ENCODE measurements around the gene MEX3C. TPM values are rescaled to one million over a fixed set of nuclear protein-coding genes. Genes with fewer than 3 reads are reported as not detected.

Gene MEX3C
- total RNA-seq, 2 donors from 2014 or later = 16.5 to 16.6 TPM

DNA sequence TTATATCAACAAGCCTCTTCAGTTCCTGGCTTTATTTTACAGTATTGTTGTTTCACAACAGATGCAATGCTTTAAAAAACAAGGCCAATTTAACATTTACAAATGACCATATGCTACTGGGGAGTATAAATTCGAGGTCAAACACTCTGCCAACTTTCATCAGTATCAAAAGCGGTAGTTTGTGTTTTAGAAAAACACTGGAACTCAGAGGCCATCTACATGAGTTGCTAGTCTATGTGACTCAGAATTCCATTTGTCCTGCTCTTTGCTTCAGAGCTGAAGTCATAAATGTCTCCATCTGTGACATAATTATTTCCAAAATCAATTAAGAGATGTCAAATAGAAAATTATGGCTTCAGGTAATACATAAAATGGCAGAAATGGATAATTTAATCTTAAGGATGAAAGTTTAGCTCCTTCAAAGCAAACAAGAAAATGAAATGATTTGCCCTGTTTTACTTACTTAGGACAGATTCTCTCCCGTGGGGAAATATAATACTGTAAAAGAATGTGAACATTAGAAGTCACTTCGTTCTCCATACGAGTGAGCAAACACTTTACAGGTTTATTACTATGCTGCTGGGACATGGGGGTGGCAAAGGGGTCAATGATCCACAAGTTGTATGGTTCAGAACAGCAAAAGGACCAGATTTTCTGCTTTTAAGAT, 3.7 kb downstream of the MEX3C start:
- ATAC-seq = no peak
- H3K27ac ChIP-seq = peak overlapping the region in 3 of 4 donors; percentile 35 to 98 (median 95)
- 9 to 19% methylated on average over 5 of the region's 5 CpGs for WGBS, 2 donors

DNA sequence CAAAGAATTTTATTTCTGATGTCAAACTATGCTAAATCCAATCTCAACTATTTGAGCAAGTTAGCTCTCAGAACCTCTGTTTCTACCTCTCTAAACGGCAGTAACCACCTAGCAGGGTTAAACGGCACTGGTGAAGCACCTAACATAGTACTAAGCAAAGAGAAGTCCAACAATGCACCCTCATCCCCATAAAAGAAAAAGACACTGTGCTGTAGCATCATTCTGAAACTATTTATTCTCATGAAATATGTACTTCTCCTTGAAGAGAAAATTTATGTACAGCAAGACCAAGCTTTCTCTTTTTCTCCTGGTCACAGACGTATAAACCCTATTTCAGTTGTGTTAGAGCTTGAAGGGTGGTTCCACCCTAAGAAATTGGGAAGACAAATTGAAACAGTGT, 4.8 kb downstream of the MEX3C start:
- H3K4me1 ChIP-seq = peaks cover 51% of the 10 kb centered on the region
- H3K36me3 ChIP-seq (replicated peaks in 1 of 2; ENCODE audit: insufficient read depth in 1 of 2, low read depth in 2 of 2) = no peaks in the 10 kb centered on the region
- no peak for DNase-seq
- H3K27me3 ChIP-seq = no peaks in the 10 kb centered on the region
- H3K27ac ChIP-seq = peak overlapping the region in 1 of 4 donors; percentile 29
- TF ChIP-seq, protein P1, sequence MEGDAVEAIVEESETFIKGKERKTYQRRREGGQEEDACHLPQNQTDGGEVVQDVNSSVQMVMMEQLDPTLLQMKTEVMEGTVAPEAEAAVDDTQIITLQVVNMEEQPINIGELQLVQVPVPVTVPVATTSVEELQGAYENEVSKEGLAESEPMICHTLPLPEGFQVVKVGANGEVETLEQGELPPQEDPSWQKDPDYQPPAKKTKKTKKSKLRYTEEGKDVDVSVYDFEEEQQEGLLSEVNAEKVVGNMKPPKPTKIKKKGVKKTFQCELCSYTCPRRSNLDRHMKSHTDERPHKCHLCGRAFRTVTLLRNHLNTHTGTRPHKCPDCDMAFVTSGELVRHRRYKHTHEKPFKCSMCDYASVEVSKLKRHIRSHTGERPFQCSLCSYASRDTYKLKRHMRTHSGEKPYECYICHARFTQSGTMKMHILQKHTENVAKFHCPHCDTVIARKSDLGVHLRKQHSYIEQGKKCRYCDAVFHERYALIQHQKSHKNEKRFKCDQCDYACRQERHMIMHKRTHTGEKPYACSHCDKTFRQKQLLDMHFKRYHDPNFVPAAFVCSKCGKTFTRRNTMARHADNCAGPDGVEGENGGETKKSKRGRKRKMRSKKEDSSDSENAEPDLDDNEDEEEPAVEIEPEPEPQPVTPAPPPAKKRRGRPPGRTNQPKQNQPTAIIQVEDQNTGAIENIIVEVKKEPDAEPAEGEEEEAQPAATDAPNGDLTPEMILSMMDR (IDR thresholded peaks at IDR 0.05) = no peak
- no peak for TF ChIP-seq POLR2A (IDR thresholded peaks at IDR 0.05)
- WGBS, 2 donors = 61 to 70% methylated on average over 3 of the region's 3 CpGs
- no peak for ATAC-seq
- H3K9me3 ChIP-seq = no peaks in the 10 kb centered on the region
- H3K4me3 ChIP-seq = no peak overlapping the region
- intact Hi-C loops (cut with DNase I) = no loop called here

More for the DNA sequence above, 3.7 kb downstream of the MEX3C start:
- intact Hi-C loops (cut with DNase I) = no loop called here
- H3K27me3 ChIP-seq = no peaks in the 10 kb centered on the region
- no peak for DNase-seq
- H3K36me3 ChIP-seq (replicated peaks in 1 of 2; ENCODE audit: insufficient read depth in 1 of 2, low read depth in 2 of 2) = no peaks in the 10 kb centered on the region
- no peak overlapping the region for H3K4me3 ChIP-seq
- TF ChIP-seq, protein P1 (IDR thresholded peaks at IDR 0.05) = no peak
- no peak for TF ChIP-seq POLR2A (IDR thresholded peaks at IDR 0.05)
- no peaks in the 10 kb centered on the region for H3K9me3 ChIP-seq
- H3K4me1 ChIP-seq = peaks cover 51% of the 10 kb centered on the region

DNA sequence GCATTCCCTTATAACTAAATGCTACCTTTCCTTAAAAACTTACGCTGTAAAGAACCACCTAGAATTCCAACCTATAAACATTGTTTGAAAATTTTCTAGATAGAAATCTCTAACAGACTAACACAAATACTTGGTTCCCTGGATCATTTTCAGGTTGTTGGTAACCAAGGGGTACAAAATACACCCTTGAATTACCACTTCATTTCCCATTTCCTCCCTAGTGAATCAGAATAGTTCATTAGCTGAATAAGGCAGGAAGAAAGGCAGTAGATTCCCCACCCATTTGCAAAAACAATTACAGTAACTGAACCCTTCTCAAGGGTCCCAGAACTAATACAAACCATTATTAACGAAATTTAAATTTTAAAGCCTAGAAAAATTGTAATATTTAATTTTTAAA, 5.5 kb downstream of the MEX3C start:
- no peak for DNase-seq
- H3K27ac ChIP-seq = no peak overlapping the region
- 74 to 80% methylated on average over 2 of the region's 2 CpGs for WGBS, 2 donors
- intact Hi-C loops (cut with DNase I) = no loop called here
- H3K9me3 ChIP-seq = no peaks in the 10 kb centered on the region
- no peaks in the 10 kb centered on the region for H3K27me3 ChIP-seq
- H3K4me1 ChIP-seq = peaks cover 51% of the 10 kb centered on the region
- no peak overlapping the region for H3K4me3 ChIP-seq
- no peaks in the 10 kb centered on the region for H3K36me3 ChIP-seq (replicated peaks in 1 of 2; ENCODE audit: insufficient read depth in 1 of 2, low read depth in 2 of 2)
- TF ChIP-seq POLR2A (IDR thresholded peaks at IDR 0.05) = no peak
- TF ChIP-seq, protein P1 (IDR thresholded peaks at IDR 0.05) = no peak
- no peak for ATAC-seq

DNA sequence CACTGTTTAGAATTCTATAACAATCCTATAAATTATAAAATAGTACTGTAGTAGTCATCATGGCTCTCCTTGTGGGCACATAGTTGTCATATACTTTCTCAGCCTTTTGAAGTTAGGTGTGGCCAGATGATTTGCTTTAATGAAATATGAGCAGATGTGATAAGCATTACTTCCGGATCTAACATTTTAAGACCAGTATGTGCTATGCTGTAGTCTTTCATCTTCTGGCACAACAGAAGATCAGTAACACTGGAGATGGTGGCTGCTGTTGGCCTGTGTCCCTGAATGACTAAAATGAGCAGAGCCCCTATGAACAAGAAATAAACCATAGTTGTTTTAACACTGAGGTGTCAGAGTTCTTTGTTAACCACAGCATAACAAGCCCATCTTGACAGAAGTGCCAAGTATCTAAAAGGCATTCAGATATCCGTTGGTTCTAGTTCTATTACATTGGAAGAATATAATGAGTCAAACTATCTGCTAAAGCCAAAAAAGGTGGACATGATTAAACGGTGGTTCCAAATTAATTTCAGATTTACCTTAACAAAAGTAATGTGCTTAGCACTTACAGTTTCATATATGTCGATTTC, 6.3 kb downstream of the MEX3C start:
- Histone ChIP-seq H3K27ac (no peak overlapping the region), H3K36me3 (replicated peaks in 1 of 2; ENCODE audit: insufficient read depth in 1 of 2, low read depth in 2 of 2) (no peaks in the 10 kb centered on the region), H3K4me3 (no peak overlapping the region), H3K27me3 (no peaks in the 10 kb centered on the region), H3K4me1 (peaks cover 56% of the 10 kb centered on the region), H3K9me3 (no peaks in the 10 kb centered on the region)
- ATAC-seq (no peak), DNase-seq (no peak)
- intact Hi-C loops (cut with DNase I) = no loop called here
- TF ChIP-seq POLR2A (IDR thresholded peaks at IDR 0.05) = no peak
- TF ChIP-seq, protein P1 (IDR thresholded peaks at IDR 0.05) = no peak
- 24 to 30% methylated on average over 4 of the region's 4 CpGs for WGBS, 2 donors

DNA sequence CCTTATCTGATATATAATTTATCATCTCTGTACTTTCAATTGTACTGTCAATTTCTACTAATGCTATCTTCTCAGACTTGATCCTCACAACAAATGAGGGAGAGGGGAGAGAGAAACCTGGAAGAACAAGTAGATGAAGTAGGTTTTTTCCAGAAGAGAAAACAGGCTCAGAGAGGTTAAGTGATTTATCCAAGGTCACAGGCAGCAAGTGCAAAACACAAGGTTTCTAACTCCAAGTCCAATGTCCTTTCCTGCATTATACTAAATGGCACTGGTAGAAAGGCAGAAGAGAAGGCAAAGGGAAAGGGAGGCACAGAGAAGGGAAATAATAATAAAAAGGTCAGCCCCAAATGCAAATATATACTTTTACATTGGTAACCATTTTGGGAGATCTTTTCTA, 7.5 kb downstream of the MEX3C start:
- ATAC-seq = no peak
- DNase-seq = no peak
- no peak overlapping the region for H3K27ac ChIP-seq
- H3K36me3 ChIP-seq (replicated peaks in 1 of 2; ENCODE audit: insufficient read depth in 1 of 2, low read depth in 2 of 2) = no peaks in the 10 kb centered on the region
- no peak overlapping the region for H3K4me3 ChIP-seq
- TF ChIP-seq, protein P1 (IDR thresholded peaks at IDR 0.05) = no peak
- TF ChIP-seq POLR2A (IDR thresholded peaks at IDR 0.05) = no peak
- H3K9me3 ChIP-seq = no peaks in the 10 kb centered on the region
- intact Hi-C loops (cut with DNase I) = no loop called here
- peaks cover 55% of the 10 kb centered on the region for H3K4me1 ChIP-seq
- no peaks in the 10 kb centered on the region for H3K27me3 ChIP-seq
